MV-4-11 (cell line): ENCODE measurements around the gene INHBE.
"Not testable (repeated sequence)": the region's sequence is repeated elsewhere in the genome, so short reads cannot be mapped to it uniquely, and the experiment has no call there.

Experiments used
- DNase-seq: peaks from one replicate; lab custom pipeline; 2025; lab: John Stamatoyannopoulos, UW

INHBE gene

GRCh38 chr12:57476162-57476992 lies 21.3 kb downstream of the INHBE start:
- no peak for DNase-seq

- no peak for DNase-seq
Measured at GRCh38 chr12:57476993-57477709, 22.0 kb downstream of the INHBE start.

- DNase-seq: peak; percentile 72
Measured at GRCh38 chr12:57477710-57478681, 22.9 kb downstream of the INHBE start.

- DNase-seq: no peak
Measured at GRCh38 chr12:57479043-57479375, 23.9 kb downstream of the INHBE start.

GRCh38 chr12:57479376-57480115 lies 24.4 kb downstream of the INHBE start, which contains the start of gene ARHGAP9:
Gene ARHGAP9 (minus strand): TSS chr12:57479866. CDS start chr12:57479406, 460 bp downstream.
- DNase-seq: peak; percentile 45

GRCh38 chr12:57481671-57482070 lies 26.6 kb downstream of the INHBE start:
- DNase-seq: no peak

- DNase-seq: no peak
Measured at GRCh38 chr12:57483466-57483865, 28.4 kb downstream of the INHBE start.

- no peak for DNase-seq
Measured at GRCh38 chr12:57485695-57486094, 30.6 kb downstream of the INHBE start.

- peak; percentile 41 for DNase-seq
Measured at GRCh38 chr12:57487055-57487596, 32.0 kb downstream of the INHBE start.

GRCh38 chr12:57487597-57488401 lies 32.7 kb downstream of the INHBE start, which contains the start of gene MARS1:
Gene MARS1 (plus strand): TSS chr12:57488068. CDS start chr12:57488091, 23 bp downstream.
- peak; percentile 98 for DNase-seq

- DNase-seq: no peak
Measured at GRCh38 chr12:57488402-57489156, 33.5 kb downstream of the INHBE start.

GRCh38 chr12:57489157-57489641 lies 34.1 kb downstream of the INHBE start:
- DNase-seq: no peak

GRCh38 chr12:57490126-57490525 lies 35.0 kb downstream of the INHBE start:
- DNase-seq: no peak

- DNase-seq: peak; percentile 23
Measured at GRCh38 chr12:57491393-57492280, 36.5 kb downstream of the INHBE start.

- DNase-seq: not testable (repeated sequence)
Measured at GRCh38 chr12:57495051-57495701, 40.1 kb downstream of the INHBE start.

- no peak for DNase-seq
Measured at GRCh38 chr12:57496822-57497221, 41.7 kb downstream of the INHBE start.
